Loucy (cell line): Measurements from ENCODE around the gene HOXA6.

Source experiments
- CTCF ChIP-seq: fragments of 200-600 bp; sonication (generic); conservative IDR thresholded peaks from 2 replicates; pipeline ENCODE4 v1.5.1; 2014; ENCODE audit warnings: mild to moderate bottlenecking, antibody characterized with exemption, low read length
- EZH2phosphoT487 ChIP-seq: fragments of 200-600 bp; IDR thresholded peaks from 2 replicates; pipeline ENCODE4 v1.6.1; 2018; ENCODE audit warnings: antibody characterized with exemption, mild to moderate bottlenecking, moderate library complexity, borderline replicate concordance

- TF ChIP-seq CTCF (no peak), EZH2phosphoT487 (no peak)
Observed at GRCh38 chr7:27179030-27179429, 31.5 kb upstream of the HOXA6 start.
